HG02840 (cell line): ENCODE results near the gene TMCO4.

Experiments
- ATAC-seq: cut with Tn5 transposase; IDR thresholded peaks from one replicate; pipeline ENCODE4 v1.9.1; 2021; ENCODE audit warnings: mild to moderate bottlenecking, moderate library complexity, moderate number of reproducible peaks; ENCODE audit not compliant: unreplicated experiment, low FRiP score

Gene TMCO4

DNA sequence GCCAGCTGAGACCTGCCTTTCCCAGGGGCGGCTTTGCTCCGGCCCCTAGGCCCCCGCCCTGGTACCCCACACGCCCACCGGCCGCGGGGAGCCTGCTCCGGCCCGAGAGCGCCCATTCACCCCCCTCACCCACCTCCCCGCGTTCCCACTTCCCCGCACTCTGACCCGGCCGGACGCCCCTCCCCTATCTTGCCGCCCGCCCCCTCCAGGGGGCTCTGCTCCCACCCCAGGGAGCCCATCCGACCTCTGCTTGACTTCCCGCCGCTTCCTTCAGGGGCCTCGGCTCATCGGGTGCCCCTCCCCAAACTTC is 134.6 kb downstream of the TMCO4 start:
- no peak for ATAC-seq

DNA sequence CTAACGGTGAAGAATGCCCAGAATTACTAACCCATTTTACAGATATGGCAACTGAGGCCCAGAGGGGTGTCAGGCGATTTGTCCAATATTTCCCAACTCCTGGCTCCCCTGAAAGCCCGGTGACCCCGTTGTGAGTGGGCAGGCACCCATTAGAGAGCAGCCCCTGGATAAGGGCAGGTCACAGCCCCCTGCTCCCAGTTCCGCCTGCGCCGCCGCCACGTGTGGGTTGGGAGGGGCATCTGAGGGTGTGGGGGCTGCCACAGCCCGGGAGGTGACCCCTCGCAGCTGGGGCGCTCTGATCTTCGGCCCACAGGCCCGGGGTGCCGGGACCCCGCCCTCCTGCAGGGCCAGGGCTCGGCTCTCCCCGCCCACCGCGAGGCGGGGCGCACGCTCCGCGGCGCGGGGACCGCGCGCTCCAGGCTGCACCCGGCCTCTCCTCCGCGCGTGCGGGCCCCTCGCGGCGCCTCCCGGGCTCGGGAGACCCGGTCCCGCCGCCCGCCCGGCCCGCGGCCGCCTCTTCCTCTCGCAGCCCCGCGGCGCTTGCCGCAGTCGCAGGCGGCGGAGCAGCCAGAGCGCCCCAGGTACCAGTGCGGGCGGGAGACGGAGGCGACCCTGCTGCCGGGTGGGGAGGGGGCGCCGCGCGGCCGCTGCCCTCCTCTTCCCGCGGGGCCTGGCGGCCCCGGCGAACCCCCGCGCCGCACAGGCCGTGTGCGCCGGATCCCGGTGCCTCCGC is 135.1 kb downstream of the TMCO4 start, which contains the start of gene HTR6:
HTR6 (plus strand) TSS at position 423 of the 733 bp plus-strand sequence. CDS start 879 bp downstream, outside the sequence.
- no peak for ATAC-seq

DNA sequence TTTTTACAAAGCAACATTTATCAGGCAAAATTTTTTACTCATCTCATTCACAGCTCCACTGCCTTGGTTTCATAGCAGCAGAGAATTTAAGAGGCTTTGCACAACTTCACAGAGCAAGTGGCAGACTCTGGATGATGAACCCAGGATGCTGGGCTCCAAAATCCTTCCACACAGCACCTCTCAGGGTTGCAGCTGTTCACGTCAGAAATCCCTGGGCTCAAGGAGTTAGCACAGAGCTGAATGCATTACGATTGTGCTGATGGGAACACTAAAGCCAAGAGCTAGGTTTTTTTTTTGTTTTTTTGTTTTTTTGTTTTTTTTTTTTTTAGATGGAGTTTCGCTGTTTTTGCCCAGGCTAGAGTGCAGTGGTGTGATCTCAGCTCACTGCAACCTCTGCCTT is 137.4 kb downstream of the TMCO4 start:
- no peak for ATAC-seq

DNA sequence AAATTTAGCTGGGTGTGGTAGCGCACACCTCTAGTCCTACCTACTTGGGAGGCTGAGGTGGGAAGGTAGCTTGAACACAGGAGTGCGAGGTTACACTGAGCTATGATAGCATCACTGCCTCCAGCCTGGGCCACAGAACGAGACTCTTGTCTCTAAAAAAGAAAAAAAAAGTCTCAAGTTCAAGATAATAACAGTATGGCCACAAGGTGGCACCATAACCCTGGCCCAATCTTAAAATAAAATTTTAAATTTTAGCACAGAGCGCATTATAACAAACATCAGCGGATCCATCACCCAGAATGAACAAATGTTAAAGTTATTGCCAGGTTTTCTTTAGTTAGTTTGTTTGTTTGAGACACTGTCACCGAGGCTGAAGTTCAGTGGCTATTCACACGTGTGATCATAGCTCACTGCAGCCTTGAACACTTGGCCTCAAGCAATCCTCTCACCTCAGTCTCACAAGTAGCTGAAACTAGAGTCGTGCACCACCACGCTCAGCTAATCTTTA is 137.9 kb downstream of the TMCO4 start:
- no peak for ATAC-seq

DNA sequence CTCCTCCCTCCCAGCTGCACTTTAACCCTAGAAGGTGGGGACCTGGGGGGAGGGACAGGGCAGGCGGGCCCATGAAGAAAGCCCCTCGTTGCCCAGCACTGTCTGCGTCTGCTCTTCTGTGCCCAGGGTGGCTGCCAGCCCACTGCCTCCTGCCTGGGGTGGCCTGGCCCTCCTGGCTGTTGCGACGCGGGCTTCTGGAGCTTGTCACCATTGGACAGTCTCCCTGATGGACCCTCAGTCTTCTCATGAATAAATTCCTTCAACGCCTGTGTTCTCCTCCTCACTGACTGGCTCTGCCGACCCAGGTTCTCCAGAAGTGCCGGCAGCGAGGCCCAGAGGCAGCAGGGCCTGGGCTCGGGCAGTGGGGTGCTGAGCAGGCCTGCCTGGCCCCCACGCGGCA is 141.5 kb downstream of the TMCO4 start:
- no peak for ATAC-seq

DNA sequence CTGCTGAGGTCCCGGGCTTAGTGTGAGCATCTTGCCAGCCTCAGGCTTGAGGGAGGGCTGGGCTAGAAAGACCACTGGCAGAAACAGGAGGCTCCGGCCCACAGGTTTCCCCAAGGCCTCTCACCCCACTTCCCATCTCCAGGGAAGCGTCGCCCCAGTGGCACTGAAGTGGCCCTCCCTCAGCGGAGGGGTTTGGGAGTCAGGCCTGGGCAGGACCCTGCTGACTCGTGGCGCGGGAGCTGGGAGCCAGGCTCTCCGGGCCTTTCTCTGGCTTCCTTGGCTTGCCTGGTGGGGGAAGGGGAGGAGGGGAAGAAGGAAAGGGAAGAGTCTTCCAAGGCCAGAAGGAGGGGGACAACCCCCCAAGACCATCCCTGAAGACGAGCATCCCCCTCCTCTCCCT is 142.2 kb downstream of the TMCO4 start:
- no peak for ATAC-seq

DNA sequence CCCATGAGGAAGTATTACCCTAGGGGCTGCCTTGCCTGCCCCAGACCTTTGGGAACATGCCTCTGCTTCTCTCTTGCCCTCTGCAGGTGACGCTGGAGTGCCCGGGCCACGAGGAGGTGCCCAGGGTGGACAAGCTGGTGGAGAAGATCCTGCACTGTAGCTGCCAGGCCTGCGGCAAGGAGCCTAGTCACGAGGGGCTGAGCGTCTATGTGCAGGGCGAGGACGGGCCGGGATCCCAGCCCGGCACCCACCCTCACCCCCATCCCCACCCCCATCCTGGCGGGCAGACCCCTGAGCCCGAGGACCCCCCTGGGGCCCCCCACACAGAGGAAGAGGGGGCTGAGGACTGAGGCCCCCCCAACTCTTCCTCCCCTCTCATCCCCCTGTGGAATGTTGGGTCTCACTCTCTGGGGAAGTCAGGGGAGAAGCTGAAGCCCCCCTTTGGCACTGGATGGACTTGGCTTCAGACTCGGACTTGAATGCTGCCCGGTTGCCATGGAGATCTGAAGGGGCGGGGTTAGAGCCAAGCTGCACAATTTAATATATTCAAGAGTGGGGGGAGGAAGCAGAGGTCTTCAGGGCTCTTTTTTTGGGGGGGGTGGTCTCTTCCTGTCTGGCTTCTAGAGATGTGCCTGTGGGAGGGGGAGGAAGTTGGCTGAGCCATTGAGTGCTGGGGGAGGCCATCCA is 142.8 kb downstream of the TMCO4 start:
- ATAC-seq = no peak

DNA sequence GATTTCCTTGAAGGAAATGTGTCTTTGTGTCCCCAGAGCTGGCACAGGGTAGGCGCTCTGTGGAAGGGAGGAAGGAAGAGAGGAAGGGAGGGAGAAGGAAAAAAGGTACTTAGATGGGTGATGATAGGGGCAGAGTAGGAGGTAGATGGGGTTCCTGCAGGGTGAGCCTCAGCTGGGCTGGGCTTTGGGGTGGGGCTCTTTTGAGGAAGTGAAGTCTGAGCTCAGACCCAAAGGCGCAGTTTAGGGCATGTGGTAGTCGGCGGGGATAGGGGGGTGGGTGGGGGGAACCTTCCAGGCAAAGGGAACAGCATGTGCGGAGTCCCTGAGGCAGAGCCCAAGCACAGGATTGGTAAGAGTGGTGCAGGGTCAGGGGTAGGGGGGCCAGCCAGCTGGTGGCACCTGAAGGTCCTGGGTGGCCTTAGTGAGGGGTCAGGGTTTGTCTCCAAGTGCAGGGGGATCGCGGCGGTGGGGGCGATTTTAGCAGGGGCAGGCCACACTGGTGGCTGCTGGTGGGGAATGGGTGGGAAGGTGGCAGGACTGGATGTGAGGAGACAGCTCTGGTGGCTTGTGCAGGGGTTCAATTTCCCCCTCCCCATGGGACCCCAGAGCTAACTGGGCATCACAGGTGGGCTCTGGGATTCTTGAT is 143.5 kb downstream of the TMCO4 start:
- ATAC-seq = no peak

DNA sequence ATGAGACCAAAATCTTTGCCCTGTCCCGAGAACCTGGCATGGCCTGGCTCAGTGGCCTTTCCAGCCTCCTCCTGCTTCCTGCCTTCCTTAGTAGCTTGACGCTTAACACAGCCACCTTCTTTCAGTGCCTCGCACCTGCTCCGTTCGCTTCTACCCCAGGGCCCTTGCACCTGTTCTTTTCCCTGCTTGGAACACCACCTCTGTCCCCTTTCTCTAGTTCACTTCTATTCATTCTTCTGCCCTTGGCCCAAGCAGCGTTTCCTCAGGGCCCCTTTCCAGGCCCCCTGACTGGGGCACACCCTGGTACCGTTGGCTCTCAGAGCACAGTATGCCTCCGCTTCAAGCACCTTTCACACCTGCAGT is 144.0 kb downstream of the TMCO4 start:
- no peak for ATAC-seq

DNA sequence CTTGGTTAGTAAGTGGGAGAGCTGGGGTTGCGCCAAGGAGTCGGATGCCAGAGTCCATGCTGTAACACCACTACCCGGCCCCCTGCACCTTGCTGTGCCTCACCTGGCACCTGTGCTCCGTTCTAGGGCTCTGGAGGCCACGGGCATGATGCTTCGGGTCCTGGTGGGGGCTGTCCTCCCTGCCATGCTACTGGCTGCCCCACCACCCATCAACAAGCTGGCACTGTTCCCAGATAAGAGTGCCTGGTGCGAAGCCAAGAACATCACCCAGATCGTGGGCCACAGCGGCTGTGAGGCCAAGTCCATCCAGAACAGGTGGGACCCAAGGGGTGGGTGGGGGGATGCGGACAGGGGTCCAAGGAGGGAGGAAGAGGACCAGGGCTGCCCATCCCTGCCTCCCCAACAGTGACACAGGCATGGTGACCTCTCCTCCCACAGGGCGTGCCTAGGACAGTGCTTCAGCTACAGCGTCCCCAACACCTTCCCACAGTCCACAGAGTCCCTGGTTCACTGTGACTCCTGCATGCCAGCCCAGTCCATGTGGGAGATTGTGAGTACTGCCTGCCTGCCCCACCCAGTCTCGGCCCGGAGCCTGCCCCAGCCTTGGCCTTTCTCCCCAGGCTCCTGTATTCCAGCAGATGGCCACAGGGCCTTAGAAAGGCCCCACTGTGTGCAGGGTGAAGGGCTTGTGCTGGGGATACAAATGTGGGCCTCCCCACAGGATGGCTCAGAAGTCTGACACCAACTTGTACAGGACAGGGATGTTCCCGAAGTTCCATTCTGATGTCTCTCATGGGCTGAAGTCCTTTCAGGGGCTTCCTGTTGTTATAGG is 144.6 kb downstream of the TMCO4 start:
- no peak for ATAC-seq

DNA sequence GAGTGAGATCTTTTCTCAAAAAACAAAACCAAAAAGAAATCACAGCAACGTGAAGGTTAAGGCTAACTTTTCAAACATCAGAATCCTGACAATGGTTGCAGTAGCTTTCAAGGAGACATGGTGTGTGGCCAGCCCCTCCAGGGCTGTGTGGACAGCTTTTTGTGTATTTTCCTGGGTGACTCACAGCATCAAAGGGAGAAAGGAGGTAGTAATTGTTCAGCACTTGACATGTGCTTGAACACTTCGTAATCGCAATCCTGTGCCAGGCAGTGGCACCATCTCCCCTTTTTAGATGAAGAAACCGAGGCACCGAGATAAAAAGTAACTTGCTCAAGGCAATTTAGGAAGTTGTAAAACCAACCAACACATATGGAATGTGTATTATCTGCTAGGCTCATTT is 145.3 kb downstream of the TMCO4 start:
- no peak for ATAC-seq

DNA sequence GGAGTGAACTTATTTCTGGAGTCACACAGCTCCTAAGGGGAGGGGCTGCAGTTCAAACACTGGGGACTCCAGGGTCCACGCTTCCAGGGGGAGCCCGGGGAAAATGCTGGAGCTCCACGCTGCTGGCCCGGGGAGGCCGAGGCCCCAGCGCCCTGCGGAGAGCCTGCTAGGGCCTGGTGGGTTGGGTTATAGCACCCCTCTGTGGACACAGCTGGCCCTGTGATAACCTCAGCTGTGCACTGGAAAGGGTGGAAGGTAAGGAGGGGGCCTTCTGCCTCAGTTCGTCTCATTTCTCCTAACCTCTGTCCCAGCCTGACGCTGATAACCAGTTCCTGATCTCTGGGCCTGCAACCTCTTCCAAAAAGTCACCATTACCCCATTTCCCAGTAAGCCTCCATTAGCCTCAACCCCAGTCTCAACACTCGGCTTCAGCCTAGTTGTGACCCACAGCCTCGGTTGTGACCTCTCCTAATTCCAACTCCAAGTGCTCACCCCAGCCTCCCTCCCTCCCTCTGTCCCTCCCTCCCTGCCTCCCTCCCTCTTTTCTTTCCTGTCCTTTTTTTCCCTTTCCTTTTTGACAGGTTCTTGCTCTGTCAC is 148.5 kb downstream of the TMCO4 start:
- no peak for ATAC-seq

DNA sequence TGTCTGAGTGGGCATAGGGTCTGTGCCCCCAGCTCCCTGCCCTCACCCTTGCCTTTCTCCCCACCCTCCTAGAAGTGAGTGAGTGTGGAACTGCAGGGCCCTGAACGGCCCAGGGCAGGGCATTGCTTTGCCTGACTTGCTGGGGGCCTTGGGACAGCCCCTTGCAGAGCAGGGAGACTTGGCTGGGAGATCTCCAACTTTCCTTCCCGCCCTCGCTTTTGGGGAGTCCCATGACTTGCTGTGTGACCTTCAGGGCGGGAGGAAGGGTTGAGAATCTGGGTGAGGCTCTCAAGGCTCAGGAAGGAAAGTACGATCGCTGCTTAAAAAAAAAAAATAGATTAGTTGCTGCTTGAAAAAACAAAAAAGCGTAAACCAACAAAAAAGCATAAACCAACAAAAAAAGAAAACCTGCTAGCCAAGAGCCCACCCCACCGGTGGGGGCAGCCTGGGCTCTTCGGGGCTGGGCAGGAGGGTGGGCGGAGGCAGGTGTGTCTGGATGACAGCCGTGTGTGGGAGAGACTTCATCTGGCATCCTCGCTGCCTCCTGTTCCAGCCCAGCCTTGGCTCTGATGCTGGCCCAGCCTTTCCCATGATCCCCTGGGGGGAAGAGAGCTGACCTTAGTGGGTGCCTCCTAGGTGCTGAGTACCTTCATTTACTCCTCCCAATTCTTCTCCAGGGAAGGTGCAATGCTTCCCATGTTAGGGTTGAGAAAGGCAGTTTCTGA is 149.1 kb downstream of the TMCO4 start:
- ATAC-seq = no peak

DNA sequence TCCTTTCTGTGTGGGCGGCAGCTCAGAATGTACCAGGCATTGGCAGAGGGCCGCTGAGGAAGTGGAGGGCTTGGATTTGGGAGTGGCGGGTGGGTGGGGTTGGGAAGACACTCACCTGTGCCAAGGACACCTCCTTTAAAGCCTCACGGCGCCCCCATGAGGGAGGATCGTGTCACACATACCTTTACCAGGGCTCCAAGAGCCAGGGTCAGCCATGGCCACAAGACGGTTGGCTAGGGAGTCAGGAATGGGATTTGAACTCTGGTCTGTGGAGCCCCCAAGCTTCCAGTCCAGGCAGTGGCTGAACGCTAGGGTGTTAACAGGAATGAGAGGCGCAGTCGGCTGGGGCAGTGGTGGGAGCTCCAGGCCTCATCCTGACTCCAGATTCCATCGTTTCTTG is 151.0 kb downstream of the TMCO4 start:
- no peak for ATAC-seq

DNA sequence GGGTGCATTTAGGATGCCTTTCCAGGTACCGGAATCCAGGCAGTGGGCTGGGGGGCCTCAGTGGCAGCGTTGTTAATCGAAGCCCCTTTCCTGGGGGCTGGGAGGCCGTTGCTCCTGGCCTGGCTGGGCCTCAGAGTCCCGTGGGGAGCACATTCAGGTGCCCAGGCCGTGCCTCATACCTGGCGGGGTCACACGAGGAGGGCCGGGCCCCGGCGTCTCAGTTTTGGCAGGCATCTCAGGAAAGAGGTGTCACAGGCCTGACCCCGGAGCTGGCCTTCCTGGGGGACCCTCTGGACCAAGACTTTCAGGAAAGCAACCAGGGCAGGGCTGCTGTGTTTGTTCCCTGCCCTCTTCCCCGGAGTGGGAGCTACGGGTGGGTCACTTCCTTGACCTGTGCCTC is 151.5 kb downstream of the TMCO4 start:
- no peak for ATAC-seq

DNA sequence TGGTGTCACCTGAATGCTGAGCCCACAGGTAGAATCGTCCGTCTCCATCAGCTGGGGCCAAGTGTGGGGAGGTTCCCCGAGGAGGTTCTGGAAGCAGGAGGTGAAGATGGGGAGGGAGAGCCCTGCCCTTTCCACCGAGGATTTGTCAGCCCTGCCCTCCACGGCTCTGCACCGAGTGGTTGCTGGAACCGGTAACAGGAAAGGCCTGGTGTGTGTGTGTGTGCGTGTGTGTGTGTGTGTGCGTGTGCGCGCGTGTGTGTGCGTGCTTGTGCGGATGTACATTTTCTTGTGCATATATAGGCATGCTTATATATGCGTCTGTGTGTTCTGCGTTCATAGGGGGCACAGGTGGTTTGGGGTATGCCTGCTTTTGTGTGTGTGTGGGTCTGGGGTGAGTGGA is 152.1 kb downstream of the TMCO4 start:
- no peak for ATAC-seq

DNA sequence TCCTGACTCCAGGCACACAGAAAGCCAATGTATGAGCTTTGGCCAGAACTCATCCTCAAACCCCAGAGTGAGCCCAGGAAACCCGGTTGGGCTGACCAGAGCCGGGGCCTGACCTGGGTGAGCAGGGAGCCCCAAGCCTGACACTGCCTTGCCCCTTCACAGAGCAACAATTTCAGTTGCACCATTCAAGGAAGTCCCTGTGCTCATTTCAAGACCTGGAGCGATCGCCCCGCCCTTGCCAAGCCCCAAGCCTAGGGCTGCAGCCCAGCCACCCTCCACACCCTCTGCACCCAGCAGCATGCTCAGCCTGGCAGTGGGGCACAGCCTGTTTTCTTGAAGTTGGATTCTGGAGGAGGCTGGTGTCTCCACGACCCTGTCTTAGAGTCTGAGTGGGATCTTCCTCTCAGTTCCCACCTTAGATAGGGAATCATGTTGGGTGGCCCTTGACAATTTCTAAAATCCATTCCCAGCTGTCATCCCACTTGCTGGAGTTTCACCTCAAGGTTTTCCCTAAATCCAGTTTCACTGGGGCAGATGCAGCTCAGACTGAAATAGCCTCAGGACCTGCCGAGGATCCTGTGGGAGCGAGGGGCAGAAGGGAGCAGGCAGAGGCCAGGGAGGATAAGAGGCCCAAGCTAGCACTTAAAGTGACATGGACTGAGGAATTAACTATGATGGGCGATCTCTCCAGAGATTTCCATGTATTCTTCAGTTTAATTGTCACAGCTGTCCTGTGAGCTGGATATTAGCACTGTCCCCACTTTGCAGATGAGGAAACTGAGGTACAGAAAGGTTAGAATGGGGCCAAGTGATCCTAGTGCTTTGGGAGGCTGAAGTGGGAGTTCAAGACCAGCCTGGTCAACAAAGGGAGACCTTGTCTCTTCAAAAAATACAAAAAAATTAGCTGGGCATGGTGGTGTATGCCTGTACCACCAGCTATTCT is 153.1 kb downstream of the TMCO4 start:
- no peak for ATAC-seq

DNA sequence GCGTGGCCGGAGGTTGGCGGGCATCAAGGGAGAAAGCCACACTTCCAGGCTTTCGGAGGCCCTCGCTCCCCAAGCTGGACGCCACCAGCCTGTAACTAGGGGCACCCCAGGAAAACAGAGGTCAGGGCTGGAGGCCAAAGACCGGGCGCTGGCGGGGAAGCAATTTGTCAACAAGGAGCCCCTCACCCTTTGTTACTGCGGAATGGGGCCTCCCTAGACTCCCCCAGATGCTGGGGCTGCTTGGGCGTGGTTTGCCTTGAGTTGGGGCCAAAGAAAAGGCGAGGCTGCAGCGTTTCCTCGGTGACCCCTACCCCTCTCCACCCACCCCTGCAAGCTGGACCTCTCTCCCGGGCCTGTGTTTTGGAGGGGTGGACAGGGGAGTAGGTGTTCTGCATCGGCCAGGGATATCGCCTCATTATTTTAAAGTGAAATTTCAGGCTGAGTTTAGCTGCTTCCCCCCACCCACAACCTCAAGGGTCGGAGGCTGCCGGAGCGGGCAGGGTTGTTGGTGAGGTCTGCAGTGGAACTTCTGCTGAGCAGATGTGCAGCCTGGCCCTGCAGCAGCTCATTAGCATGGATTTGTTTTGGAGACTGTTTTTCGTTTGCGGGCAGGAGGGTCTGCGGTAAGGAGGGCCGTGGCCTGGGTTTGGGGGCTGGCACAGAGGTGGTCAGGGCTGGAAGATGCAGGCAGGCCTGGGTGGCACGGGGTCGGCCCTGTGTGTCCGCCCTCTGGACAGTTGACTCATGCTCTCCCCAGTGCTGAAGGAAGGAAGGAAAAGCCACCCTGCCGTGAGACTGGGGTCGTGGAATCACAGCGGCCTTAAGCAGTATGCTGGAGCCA is 154.1 kb downstream of the TMCO4 start:
- ATAC-seq = no peak
